H9 (cell line): Measurements from ENCODE around the gene ASAP3. TPM values are rescaled to one million over a fixed set of nuclear protein-coding genes. Genes with fewer than 3 reads are reported as not detected.

ENCODE experiments used
- DNase-seq: peaks from one replicate; pipeline ENCODE4 v3.0.0-alpha.2; 2017
- H2AFZ ChIP-seq: one replicate; pipeline ENCODE4 v1.6.1; 2013; ENCODE audit warnings: mild to moderate bottlenecking, low read length, control low read depth, moderate library complexity
- H2AK5ac ChIP-seq: 2 replicates; pipeline ENCODE4 v1.6.1; 2013; ENCODE audit warnings: low read length, control low read depth, mixed read lengths; ENCODE audit not compliant: insufficient read length
- H2BK120ac ChIP-seq: one replicate; pipeline ENCODE4 v1.6.1; 2013; ENCODE audit warnings: low read depth, mild to moderate bottlenecking, low read length, control low read depth, inconsistent platforms; ENCODE audit not compliant: poor library complexity, severe bottlenecking
- H2BK12ac ChIP-seq: 2 replicates; pipeline ENCODE4 v1.6.1; 2013; ENCODE audit warnings: low read length, control low read depth, mixed read lengths, low read depth; ENCODE audit not compliant: insufficient read length
- H2BK15ac ChIP-seq: 2 replicates; pipeline ENCODE4 v1.6.1; 2013; ENCODE audit warnings: low read depth, low read length, control low read depth
- H2BK20ac ChIP-seq: one replicate; pipeline ENCODE4 v1.6.1; 2013; ENCODE audit warnings: low read depth, mild to moderate bottlenecking, low read length, control low read depth, inconsistent platforms; ENCODE audit not compliant: poor library complexity, severe bottlenecking
- H2BK5ac ChIP-seq: 2 replicates; pipeline ENCODE4 v1.6.1; 2013; ENCODE audit warnings: low read length, control low read depth, mixed read lengths; ENCODE audit not compliant: insufficient read length
- H3K14ac ChIP-seq: 2 replicates; pipeline ENCODE4 v1.6.1; 2013; ENCODE audit warnings: low read length, control low read depth; ENCODE audit not compliant: insufficient read depth
- H3K18ac ChIP-seq: 2 replicates; pipeline ENCODE4 v1.6.1; 2013; ENCODE audit warnings: low read depth, mild to moderate bottlenecking, mixed read lengths, low read length, control low read depth; ENCODE audit not compliant: insufficient read length
- H3K23ac ChIP-seq: 2 replicates; pipeline ENCODE4 v1.6.1; 2013; ENCODE audit warnings: low read length, control low read depth, mixed read lengths, low read depth; ENCODE audit not compliant: insufficient read length
- H3K23me2 ChIP-seq: 2 replicates; pipeline ENCODE4 v1.6.1; 2013; ENCODE audit warnings: low read depth, mild to moderate bottlenecking, mixed read lengths, low read length, control low read depth; ENCODE audit not compliant: insufficient read length, poor library complexity, severe bottlenecking
- H3K27ac ChIP-seq: 2 replicates; pipeline ENCODE4 v1.5.1; 2013; ENCODE audit warnings: low read length, control low read depth, mixed read lengths, low read depth; ENCODE audit not compliant: insufficient read length
- H3K27me3 ChIP-seq: 2 replicates; pipeline ENCODE4 v1.6.1; 2013; ENCODE audit warnings: low read length, control low read depth, inconsistent platforms; ENCODE audit not compliant: insufficient read depth
- H3K4ac ChIP-seq: 2 replicates; pipeline ENCODE4 v1.6.1; 2013; ENCODE audit warnings: low read depth, mild to moderate bottlenecking, control low read depth, inconsistent platforms, low read length, moderate library complexity
- H3K4me1 ChIP-seq: 2 replicates; pipeline ENCODE4 v1.6.1; 2013; ENCODE audit warnings: low read length, control low read depth, inconsistent platforms; ENCODE audit not compliant: insufficient read depth
- H3K4me2 ChIP-seq: 2 replicates; pipeline ENCODE4 v1.6.1; 2013; ENCODE audit warnings: low read length, control low read depth, mixed read lengths; ENCODE audit not compliant: insufficient read length, insufficient read depth
- H3K56ac ChIP-seq: 2 replicates; pipeline ENCODE4 v1.6.1; 2013; ENCODE audit warnings: low read depth, mild to moderate bottlenecking, mixed read lengths, low read length, control low read depth; ENCODE audit not compliant: insufficient read length
- H3K79me1 ChIP-seq: 2 replicates; pipeline ENCODE4 v1.6.1; 2013; ENCODE audit warnings: low read depth, mild to moderate bottlenecking, moderate library complexity, low read length, control low read depth, inconsistent platforms; ENCODE audit not compliant: insufficient read depth, poor library complexity, severe bottlenecking
- H3K79me2 ChIP-seq: 2 replicates; pipeline ENCODE4 v1.6.1; 2013; ENCODE audit warnings: low read length, control low read depth, inconsistent platforms; ENCODE audit not compliant: insufficient read depth
- H3K9ac ChIP-seq: 2 replicates; pipeline ENCODE4 v1.6.1; 2013; ENCODE audit warnings: low read length, control low read depth, mixed read lengths; ENCODE audit not compliant: insufficient read length; ENCODE audit errors: extremely low read depth
- H3K9me3 ChIP-seq: one replicate; pipeline ENCODE4 v1.6.1; 2013; ENCODE audit warnings: low read depth, low read length, inconsistent platforms; ENCODE audit not compliant: control insufficient read depth
- H3T11ph ChIP-seq: one replicate; pipeline ENCODE4 v1.6.1; 2013; ENCODE audit warnings: mild to moderate bottlenecking, low read length, control low read depth, inconsistent platforms
- H4K20me1 ChIP-seq: one replicate; pipeline ENCODE4 v1.6.1; 2013; ENCODE audit not compliant: control insufficient read depth, insufficient read length, insufficient read depth
- H4K5ac ChIP-seq: 2 replicates; pipeline ENCODE4 v1.6.1; 2013; ENCODE audit warnings: low read depth, mild to moderate bottlenecking, mixed read lengths, low read length, control low read depth; ENCODE audit not compliant: insufficient read length
- H4K8ac ChIP-seq: replicated peaks from 2 replicates; pipeline ENCODE4 v1.6.1; 2013; ENCODE audit warnings: low read length, control low read depth, mixed read lengths, low read depth; ENCODE audit not compliant: insufficient read length
- H4K91ac ChIP-seq: 2 replicates; pipeline ENCODE4 v1.6.1; 2013; ENCODE audit warnings: low read depth, mild to moderate bottlenecking, moderate library complexity, mixed read lengths, low read length, control low read depth; ENCODE audit not compliant: insufficient read length
- H3K27ac Mint-ChIP-seq, 3 experiments: 2 replicates in 2 of 3; 3 replicates in 1 of 3; pipeline ENCODE4 v1.8.0; 2020 to 2021; ENCODE audit warnings: mixed read lengths in 3 of 3, mild to moderate bottlenecking in 1 of 3, moderate library complexity in 1 of 3
- H3K27me3 Mint-ChIP-seq: 2 replicates; pipeline ENCODE4 v1.8.0; 2021; ENCODE audit warnings: low read depth, mild to moderate bottlenecking, moderate library complexity, mixed read lengths
- H3K36me3 Mint-ChIP-seq, 3 experiments: 2 replicates in 2 of 3; 3 replicates in 1 of 3; pipeline ENCODE4 v1.8.0; 2020 to 2021; ENCODE audit warnings: low read depth in 3 of 3, mixed read lengths in 3 of 3; ENCODE audit not compliant: insufficient read depth in 1 of 3
- H3K4me1 Mint-ChIP-seq, 2 experiments: 2 replicates each; pipeline ENCODE4 v1.8.0; 2020; ENCODE audit warnings: mixed read lengths in 2 of 2
- H3K4me3 Mint-ChIP-seq, 2 experiments: 2 replicates in 1 of 2; 3 replicates in 1 of 2; pipeline ENCODE4 v1.8.0; 2020 to 2021; ENCODE audit warnings: mild to moderate bottlenecking in 2 of 2, mixed read lengths in 2 of 2, moderate library complexity in 1 of 2
- H3K9me3 Mint-ChIP-seq, 2 experiments: 2 replicates in 1 of 2; 3 replicates in 1 of 2; pipeline ENCODE4 v1.8.0; 2020; ENCODE audit warnings: mild to moderate bottlenecking in 2 of 2, mixed read lengths in 2 of 2, moderate library complexity in 1 of 2
- WGBS: extraction: QIAGEN DNeasy Blood & Tissue Kit; methylation state at CpG from one replicate; pipeline ENCODE4 v1.1.7; 2013; ENCODE audit warnings: missing lambda C conversion rate, low lambda C conversion rate, mixed read lengths; ENCODE audit not compliant: insufficient read length; ENCODE audit errors: extremely low coverage; 5-methylcytosine and 5-hydroxymethylcytosine counted together
- total RNA-seq: library from RNA; stranded (reverse); gene quantifications from 2 replicates; pipeline ENCODE4 v1.2.1, GENCODE V29; 2021
- TF ChIP-seq, protein P1 (sequence below): fragments of 200-600 bp; sonication (generic); conservative IDR thresholded peaks from 3 replicates; pipeline ENCODE4 v1.8.0; 2021; ENCODE audit warnings: antibody characterized with exemption, mild to moderate bottlenecking

Gene ASAP3
- total RNA-seq, 1 experiment from 2014 or later: 26.7 TPM

DNA sequence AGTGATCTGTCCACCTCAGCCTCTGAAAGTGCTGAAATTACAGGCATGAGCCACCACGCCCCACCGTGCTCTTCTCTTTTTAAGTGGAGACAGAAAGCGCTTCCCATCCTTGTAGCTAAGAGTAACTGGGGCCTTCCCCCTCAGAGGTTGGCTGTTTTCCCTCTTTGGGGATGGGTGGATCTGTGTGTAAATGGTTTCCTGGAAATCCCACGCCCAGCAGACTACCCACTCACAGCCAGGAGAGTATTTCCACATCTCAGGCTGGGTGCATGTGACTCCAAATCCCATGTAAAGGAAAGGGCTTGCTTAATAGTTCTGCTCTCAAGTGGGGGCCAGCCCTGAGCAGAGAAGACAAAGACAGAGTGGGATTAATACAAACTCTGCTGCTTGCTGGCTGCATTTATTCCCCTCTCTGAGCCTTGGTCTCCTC, 39.9 kb downstream of the ASAP3 start:
- H3K4ac ChIP-seq: no peak overlapping the region
- no peak overlapping the region for H4K8ac ChIP-seq
- no peaks in the 10 kb centered on the region for H3K27me3 ChIP-seq
- no peak overlapping the region for H2BK15ac ChIP-seq
- WGBS: no CpG with 5 or more reads among the region's 4 CpGs
- H3K4me3 Mint-ChIP-seq: no peak overlapping the region
- H3K4me1 ChIP-seq: no peaks in the 10 kb centered on the region
- H2AK5ac ChIP-seq: no peak overlapping the region
- TF ChIP-seq, protein P1, sequence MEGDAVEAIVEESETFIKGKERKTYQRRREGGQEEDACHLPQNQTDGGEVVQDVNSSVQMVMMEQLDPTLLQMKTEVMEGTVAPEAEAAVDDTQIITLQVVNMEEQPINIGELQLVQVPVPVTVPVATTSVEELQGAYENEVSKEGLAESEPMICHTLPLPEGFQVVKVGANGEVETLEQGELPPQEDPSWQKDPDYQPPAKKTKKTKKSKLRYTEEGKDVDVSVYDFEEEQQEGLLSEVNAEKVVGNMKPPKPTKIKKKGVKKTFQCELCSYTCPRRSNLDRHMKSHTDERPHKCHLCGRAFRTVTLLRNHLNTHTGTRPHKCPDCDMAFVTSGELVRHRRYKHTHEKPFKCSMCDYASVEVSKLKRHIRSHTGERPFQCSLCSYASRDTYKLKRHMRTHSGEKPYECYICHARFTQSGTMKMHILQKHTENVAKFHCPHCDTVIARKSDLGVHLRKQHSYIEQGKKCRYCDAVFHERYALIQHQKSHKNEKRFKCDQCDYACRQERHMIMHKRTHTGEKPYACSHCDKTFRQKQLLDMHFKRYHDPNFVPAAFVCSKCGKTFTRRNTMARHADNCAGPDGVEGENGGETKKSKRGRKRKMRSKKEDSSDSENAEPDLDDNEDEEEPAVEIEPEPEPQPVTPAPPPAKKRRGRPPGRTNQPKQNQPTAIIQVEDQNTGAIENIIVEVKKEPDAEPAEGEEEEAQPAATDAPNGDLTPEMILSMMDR: no peak
- H4K20me1 ChIP-seq: no peaks in the 10 kb centered on the region
- no peak overlapping the region for H2BK120ac ChIP-seq
- H3K23me2 ChIP-seq: no peaks in the 10 kb centered on the region
- H3K18ac ChIP-seq: no peak overlapping the region
- H3K14ac ChIP-seq: no peak overlapping the region
- no peak overlapping the region for H3K56ac ChIP-seq
- no peak for DNase-seq
- no peaks in the 10 kb centered on the region for H3K9me3 ChIP-seq
- H2BK5ac ChIP-seq: no peak overlapping the region
- H3K27me3 Mint-ChIP-seq: no peaks in the 10 kb centered on the region; the same call in 1 of the 2 replicates
- H3K9me3 Mint-ChIP-seq: no peaks in the 10 kb centered on the region
- H3T11ph ChIP-seq: no peak overlapping the region
- no peaks in the 10 kb centered on the region for H3K4me1 Mint-ChIP-seq
- H3K4me2 ChIP-seq: no peak overlapping the region
- H4K91ac ChIP-seq: no peak overlapping the region
- no peaks in the 10 kb centered on the region for H3K79me2 ChIP-seq
- no peak overlapping the region for H3K27ac ChIP-seq
- H4K5ac ChIP-seq: no peak overlapping the region
- H2BK12ac ChIP-seq: no peak overlapping the region
- no peak overlapping the region for H3K27ac Mint-ChIP-seq
- no peak overlapping the region for H3K9ac ChIP-seq
- no peak overlapping the region for H2BK20ac ChIP-seq
- no peak overlapping the region for H2AFZ ChIP-seq
- H3K36me3 Mint-ChIP-seq: peaks cover 7 to 24% (median 9%) of the 10 kb centered on the region in 3 experiments; a peak in 5 of 7 replicates
- H3K23ac ChIP-seq: no peak overlapping the region
- no peaks in the 10 kb centered on the region for H3K79me1 ChIP-seq
